HepG2 (cell line): ENCODE data around the gene GJE1. TPM values are rescaled to one million over a fixed set of nuclear protein-coding genes. Genes with fewer than 3 reads are reported as not detected.

Experiments used
- ATAC-seq: fragments of 200-7000 bp; cut with Tn5 transposase; 3 replicates; pipeline ENCODE4 v1.9.1; 2020; ENCODE audit warnings: mild to moderate bottlenecking, moderate library complexity
- BruUV-seq: library from RNA; stranded (reverse); fragments of 400-500 nt; replicated peaks from 2 replicates; lab custom pipeline; 2021; lab: Mats Ljungman, UMichigan
- CTCF ChIA-PET: fragments of 300-600 bp; formaldehyde crosslinking; extraction: SDS; loops from one replicate; lab custom pipeline; 2021; ENCODE audit warnings: low total read pairs, inconsistent platforms, low intra/inter-chr PET ratio; lab: Yijun Ruan, JAX
- POLR2A ChIA-PET: fragments of 350-600 bp; sonication (Branson Sonifier 250); formaldehyde crosslinking; loops from one replicate; lab custom pipeline; 2020; ENCODE audit warnings: antibody characterized with exemption, inconsistent platforms; lab: Yijun Ruan, JAX
- DNase-seq: peaks from one replicate; pipeline ENCODE4 v3.0.0-alpha.2; 2015; ENCODE audit warnings: low spot score
- FAIRE-seq: peaks from 3 replicates; lab custom pipeline; 2011; peaks lifted over from hg19 to GRCh38; lab: Jason Lieb, UNC
- H2AFZ ChIP-seq: one replicate; pipeline ENCODE4 v1.6.1; 2011; ENCODE audit warnings: low read length, inconsistent platforms
- H3K27ac ChIP-seq: fragments of 300-600 bp; 3 replicates; pipeline ENCODE4 v1.8.0; 2011; ENCODE audit warnings: mixed run types, mild to moderate bottlenecking, mixed read lengths, low read length, inconsistent platforms; ENCODE audit not compliant: insufficient read depth; ENCODE audit errors: extremely low read length
- H3K27me3 ChIP-seq, 2 experiments: fragments of 200-600 bp in 1 of 2; 2 replicates in 1 of 2; 3 replicates in 1 of 2; pipeline versions ENCODE4 v1.6.0 to v1.8.0; 2011; ENCODE audit warnings: low read length in 2 of 2, mild to moderate bottlenecking in 2 of 2, moderate library complexity in 2 of 2, inconsistent platforms in 1 of 2; ENCODE audit not compliant: insufficient read depth in 2 of 2, control insufficient read depth in 1 of 2
- H3K36me3 ChIP-seq, 2 experiments: fragments of 200-600 bp in 1 of 2; replicated peaks in 1 of 2; 2 replicates in 1 of 2; 3 replicates in 1 of 2; pipeline versions ENCODE4 v1.5.1 to v1.8.0; 2011; ENCODE audit warnings: low read length in 2 of 2, inconsistent platforms in 1 of 2; ENCODE audit not compliant: insufficient read depth in 2 of 2, control insufficient read depth in 1 of 2
- H3K4me1 ChIP-seq: 2 replicates; pipeline ENCODE4 v1.5.1; 2012; ENCODE audit warnings: low read length, inconsistent platforms; ENCODE audit not compliant: insufficient read depth
- H3K4me2 ChIP-seq: 2 replicates; pipeline ENCODE4 v1.6.0; 2011; ENCODE audit warnings: low read depth, low read length, inconsistent platforms
- H3K4me3 ChIP-seq, 3 experiments: fragments of 200-600 bp in 1 of 3; sonication (generic), shearing (Covaris generic) in 1 of 3; replicated peaks in 1 of 3; 2 replicates each; pipeline ENCODE4 v1.5.1; 2011 to 2016; ENCODE audit warnings: low read length in 3 of 3, inconsistent platforms in 2 of 3, low read depth in 2 of 3, mild to moderate bottlenecking in 2 of 3, control low read depth in 1 of 3, mixed read lengths in 1 of 3; ENCODE audit not compliant: insufficient read depth in 1 of 3
- H3K79me2 ChIP-seq: one replicate; pipeline ENCODE4 v1.6.1; 2011; ENCODE audit warnings: low read length, inconsistent platforms; ENCODE audit not compliant: insufficient read depth
- H3K9ac ChIP-seq: 2 replicates; pipeline ENCODE4 v1.6.0; 2011; ENCODE audit warnings: mild to moderate bottlenecking, low read depth, low read length, inconsistent platforms; ENCODE audit not compliant: insufficient read depth
- H3K9me3 ChIP-seq: 2 replicates; pipeline ENCODE4 v1.5.1; 2012; ENCODE audit warnings: mild to moderate bottlenecking, low read length
- H4K20me1 ChIP-seq: 2 replicates; pipeline ENCODE4 v1.6.0; 2011; ENCODE audit warnings: inconsistent platforms, mild to moderate bottlenecking, low read length, moderate library complexity; ENCODE audit not compliant: insufficient read depth
- AKAP8 ChIP-seq: sonication (generic); formaldehyde crosslinking; IDR thresholded peaks from 2 replicates; pipeline ENCODE4 v1.5.1; 2020; ENCODE audit warnings: mild to moderate bottlenecking, missing genetic modification reagents
- HOMEZ ChIP-seq: IDR thresholded peaks from 2 replicates; pipeline ENCODE4 v1.6.1; 2016; ENCODE audit warnings: low read depth
- MEIS2 ChIP-seq: sonication (generic); formaldehyde crosslinking; IDR thresholded peaks from 2 replicates; pipeline ENCODE4 v1.9.0; 2021; ENCODE audit warnings: mild to moderate bottlenecking, missing genetic modification reagents
- PPARG ChIP-seq: conservative IDR thresholded peaks from 2 replicates; pipeline ENCODE4 v1.6.1; 2016; ENCODE audit warnings: missing biosample characterization, missing genetic modification reagents
- SOX6 ChIP-seq, 2 experiments: fragments of 450-650 bp in 1 of 2; sonication (generic) in 1 of 2; formaldehyde crosslinking in 1 of 2; IDR thresholded peaks; 2 replicates each; pipeline versions ENCODE4 v1.4.0 to v1.6.1; 2017 to 2020; ENCODE audit warnings: antibody characterized with exemption in 1 of 2, mild to moderate bottlenecking in 1 of 2, missing genetic modification reagents in 1 of 2
- ZNF24 ChIP-seq: fragments of 450-650 bp; IDR thresholded peaks from 2 replicates; pipeline ENCODE4 v1.6.1; 2017; ENCODE audit warnings: antibody characterized with exemption, mild to moderate bottlenecking
- ZNF773 ChIP-seq: sonication (generic); formaldehyde crosslinking; IDR thresholded peaks from 2 replicates; pipeline ENCODE4 v1.4.0; 2020; ENCODE audit warnings: missing genetic modification reagents, borderline replicate concordance
- ZSCAN21 ChIP-seq: sonication (generic); formaldehyde crosslinking; IDR thresholded peaks from 2 replicates; pipeline ENCODE4 v1.8.0; 2022; ENCODE audit warnings: mild to moderate bottlenecking, missing genetic modification reagents, moderate library complexity, borderline replicate concordance
- ZSCAN31 ChIP-seq: sonication (generic); formaldehyde crosslinking; IDR thresholded peaks from 2 replicates; pipeline ENCODE4 v1.5.0; 2020; ENCODE audit warnings: low read depth, mild to moderate bottlenecking, missing genetic modification reagents
- WGBS: methylation state at CpG from one replicate; pipeline ENCODE4 v1.1.6; 2017; ENCODE audit warnings: low lambda C conversion rate; 5-methylcytosine and 5-hydroxymethylcytosine counted together
- in situ Hi-C: cut with HindIII; loops from 2 replicates; pipeline ENCODE4 v1.10.0; 2017; ENCODE audit warnings: low pct_unique_long_range_greater_than_20kb; ENCODE audit not compliant: extremely low pct_ligation_motif_present
- intact Hi-C: fragments of 100-400 bp; cut with micrococcal nuclease; formaldehyde crosslinking; loops from one replicate; pipeline ENCODE4 v1.10.0; 2022; ENCODE audit not compliant: unreplicated experiment
- polyA plus RNA-seq, 8 experiments: library from polyadenylated mRNA; depleted of rRNA in 3 of 8; stranded (reverse) in 7 of 8; unstranded in 1 of 8; fragments of >200 nt; fragmentation: Illumina TruSeq in 4 of 8; extraction: Trizol in 4 of 8; gene quantifications; 2 replicates each; pipeline versions ENCODE4 v1.2.1 to v1.2.3, GENCODE V29; 2011 to 2016; ENCODE audit warnings: low read depth in 4 of 8, missing spikeins in 1 of 8, mixed read lengths in 1 of 8; ENCODE audit not compliant: insufficient read depth in 1 of 8
- total RNA-seq, 5 experiments: library from RNA; depleted of rRNA; stranded (reverse); fragments of >200 nt; fragmentation: Illumina TruSeq; extraction: Trizol; gene quantifications; 2 replicates each; pipeline ENCODE4 v1.2.3, GENCODE V29; 2016; ENCODE audit warnings: low read depth in 1 of 5

Gene GJE1
- total and polyA plus RNA-seq, 2 of the 13 experiments (the other 11 are each of a cell fraction or from before 2014, with no cell fraction given), result not detected

- DNase-seq (no peak), ATAC-seq (no peak), FAIRE-seq (peak; percentile 15)
- no peak overlapping the region for H3K27ac ChIP-seq
- no peak overlapping the region for H3K4me3 ChIP-seq
- POLR2A ChIA-PET, result no interaction called here
- no peak overlapping the region for H2AFZ ChIP-seq
- 96% methylated on average over 2 of the region's 2 CpGs for WGBS
- H4K20me1 ChIP-seq, result no peaks in the 10 kb centered on the region
- no TSS peak for BruUV-seq
- no peaks in the 10 kb centered on the region for H3K9me3 ChIP-seq
- CTCF ChIA-PET, result no interaction called here
- no peaks in the 10 kb centered on the region for H3K79me2 ChIP-seq
- no peaks in the 10 kb centered on the region for H3K4me1 ChIP-seq
- TF ChIP-seq HOMEZ (CRISPR knock-in tag) (no peak), ZSCAN31 (CRISPR knock-in tag) (no peak), MEIS2 (CRISPR knock-in tag) (no peak), SOX6 (IDR thresholded peaks at IDR 0.05) (no peak), SOX6 (CRISPR knock-in tag; IDR thresholded peaks at IDR 0.05) (no peak), ZNF773 (CRISPR knock-in tag) (no peak), ZSCAN21 (CRISPR knock-in tag) (no peak), PPARG (CRISPR knock-in tag) (no peak), ZNF24 (no peak), AKAP8 (CRISPR knock-in tag) (no peak)
- no peak overlapping the region for H3K9ac ChIP-seq
- H3K4me2 ChIP-seq, result no peak overlapping the region
- in situ Hi-C loops (no loop called here), intact Hi-C loops (no loop called here)
- H3K36me3 ChIP-seq, result peaks cover 0 to 3% of the 10 kb centered on the region in 2 experiments; a peak in 4 of 5 replicates
- H3K27me3 ChIP-seq, result no peaks in the 10 kb centered on the region
These were observed 51.6 kb downstream of the GJE1 start for GRCh38 chr6:142184307-142184706.

Other genes with a start within 250 kb of the GJE1 start
- gene NMBR, start 14.2 kb downstream of the GJE1 start, total RNA-seq (2016; rRNA removed; fragmentation: Illumina TruSeq; extraction: Trizol), result not detected in 2 replicates
- not detected in 2 replicates for gene NMBR, start 14.2 kb downstream of the GJE1 start, polyA plus RNA-seq (2011; rRNA removed)
- 89.1 and 143 TPM in 2 replicates for gene VTA1, start 14.3 kb downstream of the GJE1 start, total RNA-seq (2016; rRNA removed; fragmentation: Illumina TruSeq; extraction: Trizol)
- gene VTA1, start 14.3 kb downstream of the GJE1 start, polyA plus RNA-seq (2011; rRNA removed), result 53.8 and 70.7 TPM in 2 replicates
- 83.6 and 129 TPM in 2 replicates for gene ADGRG6, start 169.1 kb downstream of the GJE1 start, total RNA-seq (2016; rRNA removed; fragmentation: Illumina TruSeq; extraction: Trizol)
- gene ADGRG6, start 169.1 kb downstream of the GJE1 start, polyA plus RNA-seq (2011; rRNA removed), result 176 and 249 TPM in 2 replicates